ENCODE data around the gene CHST15.

The CHST15 gene

GRCh38 chr10:124027651-124028050 is 65.7 kb downstream of the CHST15 start:
- no peaks in the 10 kb centered on the region for H3K36me3 ChIP-seq (ENCODE audit: insufficient read depth, low read length)
- H3K79me2 ChIP-seq (ENCODE audit: control insufficient read depth, insufficient read depth, low read length, unreplicated experiment): no peaks in the 10 kb centered on the region
- H2AFZ ChIP-seq (ENCODE audit: low read length, unreplicated experiment): no peak overlapping the region
- H3K27me3 ChIP-seq (ENCODE audit: insufficient read depth, low read length): no peaks in the 10 kb centered on the region
- H3K4me3 ChIP-seq (ENCODE audit: low read depth, low read length): no peak overlapping the region
- no peak overlapping the region for H3K27ac ChIP-seq (ENCODE audit: low read depth, low read length)
- peaks cover 5% of the 10 kb centered on the region for H3K4me1 ChIP-seq (ENCODE audit: control insufficient read depth, insufficient read depth, low read length, unreplicated experiment)

- no peak overlapping the region for H2AFZ ChIP-seq (ENCODE audit: low read length, unreplicated experiment)
- no peaks in the 10 kb centered on the region for H3K79me2 ChIP-seq (ENCODE audit: control insufficient read depth, insufficient read depth, low read length, unreplicated experiment)
- H3K4me3 ChIP-seq (ENCODE audit: low read depth, low read length): no peak overlapping the region
- no peaks in the 10 kb centered on the region for H3K27me3 ChIP-seq (ENCODE audit: insufficient read depth, low read length)
- no peaks in the 10 kb centered on the region for H3K36me3 ChIP-seq (ENCODE audit: insufficient read depth, low read length)
- peaks cover 5% of the 10 kb centered on the region for H3K4me1 ChIP-seq (ENCODE audit: control insufficient read depth, insufficient read depth, low read length, unreplicated experiment)
- H3K27ac ChIP-seq (ENCODE audit: low read depth, low read length): no peak overlapping the region
Measured at GRCh38 chr10:124027031-124027611, 66.3 kb downstream of the CHST15 start.

GRCh38 chr10:124026589-124026939 is 66.8 kb downstream of the CHST15 start:
- Histone ChIP-seq H3K27ac (ENCODE audit: low read depth, low read length) (no peak overlapping the region), H3K4me1 (ENCODE audit: control insufficient read depth, insufficient read depth, low read length, unreplicated experiment) (peaks cover 5% of the 10 kb centered on the region), H3K27me3 (ENCODE audit: insufficient read depth, low read length) (no peaks in the 10 kb centered on the region), H3K36me3 (ENCODE audit: insufficient read depth, low read length) (no peaks in the 10 kb centered on the region), H3K79me2 (ENCODE audit: control insufficient read depth, insufficient read depth, low read length, unreplicated experiment) (no peaks in the 10 kb centered on the region), H3K4me3 (ENCODE audit: low read depth, low read length) (no peak overlapping the region), H2AFZ (ENCODE audit: low read length, unreplicated experiment) (no peak overlapping the region)

GRCh38 chr10:124025660-124026588 is 67.5 kb downstream of the CHST15 start:
- Histone ChIP-seq H3K27me3 (ENCODE audit: insufficient read depth, low read length) (no peaks in the 10 kb centered on the region), H2AFZ (ENCODE audit: low read length, unreplicated experiment) (no peak overlapping the region), H3K27ac (ENCODE audit: low read depth, low read length) (no peak overlapping the region), H3K36me3 (ENCODE audit: insufficient read depth, low read length) (no peaks in the 10 kb centered on the region), H3K4me1 (ENCODE audit: control insufficient read depth, insufficient read depth, low read length, unreplicated experiment) (peaks cover 5% of the 10 kb centered on the region), H3K79me2 (ENCODE audit: control insufficient read depth, insufficient read depth, low read length, unreplicated experiment) (no peaks in the 10 kb centered on the region), H3K4me3 (ENCODE audit: low read depth, low read length) (no peak overlapping the region)

GRCh38 chr10:124025152-124025551 is 68.2 kb downstream of the CHST15 start:
- Histone ChIP-seq H3K4me3 (ENCODE audit: low read depth, low read length) (no peak overlapping the region), H3K36me3 (ENCODE audit: insufficient read depth, low read length) (no peaks in the 10 kb centered on the region), H3K79me2 (ENCODE audit: control insufficient read depth, insufficient read depth, low read length, unreplicated experiment) (no peaks in the 10 kb centered on the region), H3K4me1 (ENCODE audit: control insufficient read depth, insufficient read depth, low read length, unreplicated experiment) (peaks cover 5% of the 10 kb centered on the region), H3K27ac (ENCODE audit: low read depth, low read length) (no peak overlapping the region), H2AFZ (ENCODE audit: low read length, unreplicated experiment) (no peak overlapping the region), H3K27me3 (ENCODE audit: insufficient read depth, low read length) (no peaks in the 10 kb centered on the region)

GRCh38 chr10:124022066-124022465 is 71.3 kb downstream of the CHST15 start:
- Histone ChIP-seq H3K79me2 (ENCODE audit: control insufficient read depth, insufficient read depth, low read length, unreplicated experiment) (no peaks in the 10 kb centered on the region), H3K27me3 (ENCODE audit: insufficient read depth, low read length) (0 out of 2 replicates have a peak, but pooled peaks cover 3% of the 10 kb centered on the region), H3K27ac (ENCODE audit: low read depth, low read length) (no peak overlapping the region), H3K36me3 (ENCODE audit: insufficient read depth, low read length) (no peaks in the 10 kb centered on the region), H2AFZ (ENCODE audit: low read length, unreplicated experiment) (no peak overlapping the region), H3K4me1 (ENCODE audit: control insufficient read depth, insufficient read depth, low read length, unreplicated experiment) (peaks cover 5% of the 10 kb centered on the region), H3K4me3 (ENCODE audit: low read depth, low read length) (no peak overlapping the region)

GRCh38 chr10:124020981-124021815 is 72.2 kb downstream of the CHST15 start:
- Histone ChIP-seq H3K79me2 (ENCODE audit: control insufficient read depth, insufficient read depth, low read length, unreplicated experiment) (no peaks in the 10 kb centered on the region), H3K4me1 (ENCODE audit: control insufficient read depth, insufficient read depth, low read length, unreplicated experiment) (peaks cover 5% of the 10 kb centered on the region), H2AFZ (ENCODE audit: low read length, unreplicated experiment) (no peak overlapping the region)

GRCh38 chr10:124019886-124020797 is 73.3 kb downstream of the CHST15 start:
- Histone ChIP-seq H3K79me2 (ENCODE audit: control insufficient read depth, insufficient read depth, low read length, unreplicated experiment) (no peaks in the 10 kb centered on the region), H3K4me3 (ENCODE audit: low read depth, low read length) (no peak overlapping the region), H3K4me1 (ENCODE audit: control insufficient read depth, insufficient read depth, low read length, unreplicated experiment) (peaks cover 2% of the 10 kb centered on the region), H3K27me3 (ENCODE audit: insufficient read depth, low read length) (0 out of 2 replicates have a peak, but pooled peaks cover 4% of the 10 kb centered on the region), H3K27ac (ENCODE audit: low read depth, low read length) (no peak overlapping the region), H3K36me3 (ENCODE audit: insufficient read depth, low read length) (no peaks in the 10 kb centered on the region), H2AFZ (ENCODE audit: low read length, unreplicated experiment) (no peak overlapping the region)

More at GRCh38 chr10:124020981-124021815, 72.2 kb downstream of the CHST15 start:
- Histone ChIP-seq H3K27me3 (ENCODE audit: insufficient read depth, low read length) (0 out of 2 replicates have a peak, but pooled peaks cover 4% of the 10 kb centered on the region), H3K36me3 (ENCODE audit: insufficient read depth, low read length) (no peaks in the 10 kb centered on the region), H3K4me3 (ENCODE audit: low read depth, low read length) (no peak overlapping the region), H3K27ac (ENCODE audit: low read depth, low read length) (no peak overlapping the region)

- H3K79me2 ChIP-seq (ENCODE audit: control insufficient read depth, insufficient read depth, low read length, unreplicated experiment): no peaks in the 10 kb centered on the region
- no peaks in the 10 kb centered on the region for H3K4me1 ChIP-seq (ENCODE audit: control insufficient read depth, insufficient read depth, low read length, unreplicated experiment)
- H2AFZ ChIP-seq (ENCODE audit: low read length, unreplicated experiment): no peak overlapping the region
- no peaks in the 10 kb centered on the region for H3K36me3 ChIP-seq (ENCODE audit: insufficient read depth, low read length)
- H3K4me3 ChIP-seq (ENCODE audit: low read depth, low read length): no peak overlapping the region
- 0 out of 2 replicates have a peak, but pooled peaks cover 4% of the 10 kb centered on the region for H3K27me3 ChIP-seq (ENCODE audit: insufficient read depth, low read length)
- H3K27ac ChIP-seq (ENCODE audit: low read depth, low read length): no peak overlapping the region
Measured at GRCh38 chr10:124018886-124019525, 74.4 kb downstream of the CHST15 start.
